Measurements from ENCODE around the gene MMP7.

GRCh38 chr11:102516179-102516578 lies 14.4 kb downstream of the MMP7 start:
- TF ChIP-seq CTCF (IDR thresholded peaks at IDR 0.05) = no peak
- no peak for TF ChIP-seq POLR2A (IDR thresholded peaks at IDR 0.05)
